Activated CD8-positive, alpha-beta memory T cell treated with anti-CD3 and anti-CD28 coated beads, Interleukin-2, amount 50 U/mL, for 1 hour (primary cell): ENCODE results near the gene WDR43.

Experiments used
- DNase-seq: peaks from one replicate; pipeline ENCODE4 v3.0.0-alpha.2; 2020; ENCODE audit errors: extremely low read depth

WDR43 gene

DNA sequence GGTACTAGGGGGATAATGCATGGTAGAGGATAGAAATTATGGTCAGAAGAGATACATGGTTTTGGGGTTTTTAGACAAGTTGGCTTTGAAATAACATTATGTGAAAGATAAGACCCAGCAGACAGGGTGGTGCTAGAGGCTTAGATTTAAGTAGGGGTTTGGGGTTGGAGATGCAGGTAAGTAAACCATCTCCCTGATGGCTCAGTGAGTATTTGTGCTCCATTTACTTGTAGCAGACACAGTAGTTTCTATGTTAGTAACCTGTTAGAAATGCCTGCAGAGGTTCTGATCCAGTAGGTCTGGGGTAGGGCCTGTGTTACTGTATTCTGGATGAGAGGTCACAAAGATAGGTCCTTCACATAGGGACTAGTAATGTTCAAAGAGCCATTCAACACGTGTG, 13.7 kb downstream of the WDR43 start:
- DNase-seq = no peak

DNA sequence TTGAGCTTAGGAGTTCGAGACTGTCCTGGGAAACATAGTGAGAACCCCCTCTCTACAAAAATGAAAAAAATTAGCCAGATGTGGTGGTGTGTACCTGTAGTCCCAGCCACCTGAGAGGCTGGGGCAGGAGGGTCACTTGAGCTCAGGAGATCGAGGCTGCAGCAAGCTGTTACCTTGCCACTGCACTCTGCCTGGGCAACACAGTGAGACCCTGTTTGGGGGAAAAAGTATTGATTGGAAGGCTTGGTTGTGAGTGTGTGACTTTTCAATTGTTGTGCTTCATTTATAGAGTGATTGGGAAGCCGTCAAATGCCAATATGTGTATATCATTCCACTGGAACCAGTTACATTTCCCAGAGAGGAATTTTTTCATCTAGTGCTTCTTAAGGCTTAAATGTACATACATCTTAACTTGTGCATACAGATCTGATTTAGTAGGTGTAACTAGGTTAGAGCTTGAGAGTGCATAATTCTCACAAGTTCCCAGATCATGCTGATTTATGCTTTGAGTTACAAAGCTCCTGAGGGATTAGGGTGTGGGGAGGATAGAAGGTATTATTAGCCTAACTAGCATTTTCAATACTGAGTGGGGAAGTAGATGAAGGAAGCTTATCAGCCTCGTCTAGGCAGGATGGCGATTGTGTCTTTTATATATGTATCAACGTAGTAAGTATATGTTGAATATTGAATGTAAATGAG, 15.3 kb downstream of the WDR43 start:
- DNase-seq = no peak

DNA sequence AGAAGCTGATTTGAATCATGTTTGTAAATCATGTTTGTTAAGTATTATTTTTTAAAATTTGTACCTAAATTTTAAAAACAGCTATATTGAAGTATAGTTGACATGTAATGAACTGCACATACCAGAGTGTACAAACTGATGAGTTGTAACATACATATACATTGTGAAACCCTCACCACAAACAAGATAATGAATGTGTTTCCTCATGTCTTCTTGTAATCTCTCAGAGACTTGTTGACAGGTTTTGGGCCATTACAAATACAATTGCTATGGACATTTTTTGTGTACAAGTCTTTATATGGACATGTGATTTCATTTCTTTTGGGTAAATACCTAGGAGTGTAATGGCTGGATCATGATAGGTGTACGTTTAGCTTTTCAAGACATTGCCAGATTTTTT, 21.5 kb downstream of the WDR43 start:
- no peak for DNase-seq

DNA sequence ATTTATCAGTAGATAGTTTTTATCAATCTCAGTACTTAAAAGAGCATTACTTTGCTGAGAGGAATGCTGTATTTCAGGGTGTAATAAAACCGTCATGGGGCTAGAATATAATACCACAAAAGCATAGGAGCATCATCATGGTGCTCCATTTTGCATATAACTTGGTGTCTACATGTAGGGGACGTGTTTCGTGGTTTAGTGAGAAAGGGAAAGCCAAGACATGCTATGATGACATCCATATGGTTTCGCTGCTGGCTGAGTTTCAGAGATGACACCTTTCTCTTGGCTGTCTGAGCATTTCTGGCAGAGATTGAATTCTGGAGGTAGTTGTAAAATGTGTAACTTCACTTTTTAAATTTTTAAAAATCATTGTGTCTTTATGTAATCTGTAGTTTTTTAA, 32.4 kb downstream of the WDR43 start:
- DNase-seq = no peak

DNA sequence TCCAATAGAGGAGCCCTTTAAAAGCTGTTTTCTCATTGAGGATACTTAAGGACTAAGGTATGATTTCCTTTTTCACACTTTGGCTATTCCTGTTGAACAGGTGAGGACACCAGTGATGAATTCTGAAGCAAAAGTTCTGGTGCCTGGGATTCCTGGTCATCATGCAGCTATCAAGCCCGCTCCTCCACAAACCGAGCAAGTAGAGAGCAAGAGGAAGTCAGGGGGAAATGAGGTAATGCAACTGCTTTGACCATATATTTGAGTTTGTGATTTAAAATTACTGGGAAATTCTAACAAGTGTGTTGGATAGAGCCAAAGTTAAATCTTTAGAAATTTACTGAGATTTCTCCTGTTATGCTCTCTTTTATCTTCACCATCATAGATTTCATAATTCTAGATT, 33.0 kb downstream of the WDR43 start:
- DNase-seq = no peak

DNA sequence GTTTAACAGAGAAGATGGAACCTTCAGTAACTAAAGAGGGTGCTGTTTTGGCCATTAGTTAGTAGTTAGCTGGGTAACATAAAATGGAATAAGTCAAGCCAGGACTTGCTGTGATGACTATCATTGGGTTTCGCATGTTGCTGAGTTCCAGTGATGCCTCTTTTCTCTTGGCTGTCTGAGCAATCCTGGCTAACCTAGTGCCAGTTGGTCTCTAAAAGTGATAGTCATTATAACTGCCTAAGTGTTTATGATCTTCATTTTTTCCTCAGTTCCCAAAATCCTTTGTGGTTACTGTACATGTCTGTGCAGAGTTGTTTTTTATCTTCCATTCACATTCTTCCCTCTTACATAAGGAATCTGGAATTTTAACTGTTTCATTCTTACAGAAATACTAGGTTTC, 33.4 kb downstream of the WDR43 start:
- DNase-seq = no peak

DNA sequence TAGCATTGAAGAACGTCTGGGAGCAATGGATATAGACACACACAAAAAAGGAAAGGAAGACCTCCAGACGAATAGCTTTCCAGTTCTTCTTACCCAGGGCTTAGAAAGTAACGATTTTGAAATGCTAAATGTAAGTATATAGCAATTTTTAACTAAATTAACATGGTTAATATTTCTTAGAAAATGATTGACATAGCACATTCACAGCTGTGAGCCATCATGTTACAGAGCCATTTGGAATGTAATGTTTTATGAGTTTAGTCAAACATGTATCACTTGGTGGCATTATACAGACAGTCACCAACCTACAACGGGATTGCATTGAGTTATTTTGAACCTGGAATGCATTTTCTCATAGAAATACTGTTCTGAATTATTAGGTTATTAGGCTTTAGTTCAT, 35.1 kb downstream of the WDR43 start:
- DNase-seq = no peak

DNA sequence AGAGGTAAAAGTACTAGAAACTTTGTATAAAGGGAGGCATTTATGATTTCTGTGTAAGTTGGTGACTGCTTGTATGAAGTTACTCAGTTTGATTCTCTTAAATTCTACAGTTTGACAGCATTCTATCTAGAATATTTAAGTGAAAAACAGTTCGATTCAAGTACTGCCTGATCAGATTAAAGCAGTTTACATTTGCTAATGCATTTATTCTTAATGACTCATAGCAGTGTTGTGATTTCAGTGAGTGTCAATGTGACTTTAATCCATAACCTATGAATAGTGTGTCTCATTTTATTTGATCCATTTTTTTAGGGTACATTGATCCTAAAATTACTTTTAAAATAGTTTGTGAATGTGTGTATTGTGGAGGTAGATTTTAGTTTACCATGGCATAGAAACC, 35.7 kb downstream of the WDR43 start:
- DNase-seq = no peak

DNA sequence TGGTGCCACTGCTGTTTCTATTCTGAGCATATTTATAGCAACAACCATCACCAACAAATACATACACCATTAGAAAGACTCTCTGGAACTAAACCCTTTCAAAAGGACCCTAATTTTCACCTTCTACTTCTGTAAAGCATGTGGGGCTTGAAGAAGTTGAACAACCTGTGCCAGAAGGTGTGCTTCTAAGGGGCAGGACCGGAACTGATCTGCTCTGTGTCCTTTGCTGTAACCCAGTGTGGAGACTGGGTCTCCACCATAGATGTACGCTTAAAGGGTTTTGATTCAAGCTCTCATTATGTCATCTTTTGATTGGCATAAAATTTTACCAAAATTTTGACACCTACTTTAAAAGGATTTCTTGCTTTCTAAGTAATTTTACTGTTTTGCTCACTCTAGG, 40.3 kb downstream of the WDR43 start:
- DNase-seq = no peak

DNA sequence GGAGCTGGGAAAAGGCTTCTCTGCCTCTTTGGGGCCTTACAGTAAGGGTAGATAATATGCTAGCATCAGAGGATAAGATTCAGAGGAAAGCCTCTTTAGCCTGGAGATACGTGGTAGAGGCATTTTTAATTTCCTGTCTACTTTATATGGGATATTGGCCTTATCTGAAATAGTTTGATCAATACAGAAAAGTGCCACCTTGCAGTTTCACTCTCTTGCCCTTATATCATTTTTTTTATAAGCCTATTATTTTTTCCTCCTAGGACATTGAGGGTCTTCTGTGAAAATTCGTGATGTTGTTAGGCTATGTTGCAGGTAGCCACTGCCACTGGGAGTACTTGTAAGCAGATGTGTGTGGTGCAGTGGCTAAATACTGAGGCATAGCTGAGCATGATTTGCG, 46.5 kb downstream of the WDR43 start:
- DNase-seq = no peak

DNA sequence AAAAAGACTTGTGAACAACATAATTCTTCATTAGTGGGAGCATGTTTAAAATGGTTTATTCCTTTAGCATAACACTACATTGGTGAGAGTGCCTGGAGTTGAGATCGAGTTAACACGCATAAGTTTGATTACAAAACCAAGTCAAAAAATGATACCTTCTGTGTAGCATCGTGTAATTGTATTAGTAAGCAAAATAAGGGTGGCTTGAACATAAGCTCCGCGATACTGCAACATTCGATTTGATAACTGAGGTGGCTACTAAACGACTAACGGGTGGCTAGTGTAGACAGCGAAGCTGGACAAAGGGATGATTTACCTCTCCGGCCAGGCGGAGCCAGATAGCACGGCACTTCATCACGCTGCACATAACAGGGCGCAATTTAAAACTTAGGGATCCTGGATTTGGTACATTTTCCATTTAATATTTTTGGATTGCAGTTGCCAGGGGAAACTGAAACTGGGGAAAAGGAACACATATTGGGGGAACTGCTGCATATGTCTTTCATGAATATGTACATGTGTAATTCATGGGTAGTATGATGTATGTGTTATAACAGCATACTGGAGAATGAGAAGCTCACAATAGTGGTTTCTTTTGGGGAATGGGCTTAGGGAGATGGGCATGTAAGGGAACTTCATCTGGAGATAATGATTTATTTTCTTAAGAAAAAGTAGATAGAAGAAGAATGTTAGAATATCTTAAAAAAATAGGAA, 50.2 kb downstream of the WDR43 start:
- no peak for DNase-seq

DNA sequence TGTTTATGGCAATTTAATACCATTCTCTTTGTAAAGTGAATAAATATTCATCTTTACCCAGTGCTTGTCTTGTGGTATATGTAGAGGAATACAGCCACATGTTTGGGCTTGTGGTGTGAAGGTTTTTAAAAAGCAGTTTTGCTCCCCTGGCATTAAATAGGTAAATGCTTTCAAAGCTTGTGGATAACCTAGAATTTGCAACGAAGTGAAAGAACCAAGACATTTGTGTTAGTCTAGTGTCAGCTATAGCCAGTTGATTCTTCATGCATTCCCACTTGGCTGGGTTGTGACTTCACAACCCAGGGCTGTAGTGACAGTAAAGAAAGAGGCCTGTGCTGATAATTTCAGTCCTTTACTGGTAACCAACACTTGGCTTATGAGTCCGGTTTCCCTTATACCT, 53.7 kb downstream of the WDR43 start:
- DNase-seq = no peak

DNA sequence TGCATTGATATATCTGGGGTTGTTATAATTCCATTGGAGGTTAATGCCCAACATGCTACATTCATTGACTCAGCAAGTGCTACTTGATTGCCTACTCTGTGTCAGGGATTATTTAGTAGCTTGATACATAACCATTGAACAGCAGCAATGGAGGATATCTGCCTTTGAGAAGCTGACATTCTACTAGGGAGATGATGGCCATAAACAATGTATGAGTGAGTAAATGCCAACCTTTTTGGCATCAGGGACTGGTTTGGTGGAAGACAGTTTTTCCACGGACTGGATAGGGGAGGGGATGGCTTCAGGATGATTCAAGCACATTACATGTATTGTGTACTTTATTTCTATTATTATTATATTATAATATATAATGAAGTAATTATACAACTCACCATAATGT, 54.7 kb downstream of the WDR43 start:
- DNase-seq = no peak

DNA sequence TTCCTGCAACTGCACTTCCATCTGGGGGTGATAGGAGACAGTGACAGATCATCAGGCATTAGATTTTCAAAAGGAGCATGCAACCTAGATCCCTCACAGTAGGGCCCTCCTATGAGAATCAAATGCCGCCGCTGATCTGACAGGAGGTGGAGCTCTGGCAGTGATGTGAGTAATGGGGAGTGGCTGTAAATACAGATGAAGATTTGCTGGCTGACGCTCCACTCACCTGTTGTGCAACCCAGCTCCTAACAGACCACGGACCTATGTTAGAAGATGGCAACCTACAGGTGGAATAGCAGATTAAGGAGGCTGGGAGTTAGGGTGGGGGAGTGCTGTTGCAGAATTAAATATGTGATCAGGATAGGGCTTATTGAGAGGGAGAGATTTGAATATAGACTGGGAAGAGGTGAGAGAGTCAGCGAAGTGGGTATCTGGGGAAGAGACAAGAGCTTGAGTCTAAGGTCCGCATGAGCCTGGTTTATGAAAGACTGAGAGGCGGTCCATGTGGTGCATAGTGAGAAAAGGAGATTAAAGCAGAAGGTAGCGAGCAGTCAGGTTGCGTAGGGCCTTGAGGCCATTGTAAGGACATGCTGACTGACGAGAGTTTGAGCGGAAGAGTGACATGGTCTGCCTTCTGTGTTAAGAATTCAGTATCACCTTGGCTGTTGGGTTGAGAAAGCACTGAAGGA, 55.3 kb downstream of the WDR43 start:
- DNase-seq = no peak

DNA sequence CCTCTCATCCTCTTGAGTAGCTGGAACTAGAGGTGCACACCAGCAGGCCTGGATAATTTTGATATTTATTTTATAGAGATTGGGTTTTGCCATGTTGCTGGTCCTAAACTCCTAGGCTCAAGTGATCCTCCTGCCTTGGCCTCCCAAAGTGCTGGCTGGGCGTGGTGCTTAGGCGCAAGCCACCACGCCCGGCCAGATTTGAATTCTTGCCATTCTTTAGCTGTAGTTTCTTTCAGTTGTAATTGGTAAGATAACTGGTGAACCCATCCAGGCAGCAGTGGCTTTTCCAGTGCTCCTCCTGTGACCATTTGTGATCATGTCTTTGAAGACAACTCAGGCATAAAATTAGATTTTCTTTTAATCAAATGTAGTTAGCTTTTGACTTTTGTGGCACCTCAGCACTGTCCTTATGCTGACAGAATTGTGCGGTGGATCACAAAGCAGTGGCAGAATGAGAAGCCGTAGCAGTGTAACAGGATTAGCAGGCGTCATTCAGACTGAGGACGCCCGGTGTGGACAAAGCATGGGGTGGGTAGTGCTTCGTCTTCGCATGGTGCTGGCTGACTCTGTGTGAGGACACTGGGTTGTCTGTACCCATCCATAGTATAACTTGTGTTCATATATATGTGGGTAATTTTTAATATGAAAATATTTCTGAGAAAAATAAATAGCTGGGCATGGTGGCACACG, 56.6 kb downstream of the WDR43 start:
- no peak for DNase-seq

DNA sequence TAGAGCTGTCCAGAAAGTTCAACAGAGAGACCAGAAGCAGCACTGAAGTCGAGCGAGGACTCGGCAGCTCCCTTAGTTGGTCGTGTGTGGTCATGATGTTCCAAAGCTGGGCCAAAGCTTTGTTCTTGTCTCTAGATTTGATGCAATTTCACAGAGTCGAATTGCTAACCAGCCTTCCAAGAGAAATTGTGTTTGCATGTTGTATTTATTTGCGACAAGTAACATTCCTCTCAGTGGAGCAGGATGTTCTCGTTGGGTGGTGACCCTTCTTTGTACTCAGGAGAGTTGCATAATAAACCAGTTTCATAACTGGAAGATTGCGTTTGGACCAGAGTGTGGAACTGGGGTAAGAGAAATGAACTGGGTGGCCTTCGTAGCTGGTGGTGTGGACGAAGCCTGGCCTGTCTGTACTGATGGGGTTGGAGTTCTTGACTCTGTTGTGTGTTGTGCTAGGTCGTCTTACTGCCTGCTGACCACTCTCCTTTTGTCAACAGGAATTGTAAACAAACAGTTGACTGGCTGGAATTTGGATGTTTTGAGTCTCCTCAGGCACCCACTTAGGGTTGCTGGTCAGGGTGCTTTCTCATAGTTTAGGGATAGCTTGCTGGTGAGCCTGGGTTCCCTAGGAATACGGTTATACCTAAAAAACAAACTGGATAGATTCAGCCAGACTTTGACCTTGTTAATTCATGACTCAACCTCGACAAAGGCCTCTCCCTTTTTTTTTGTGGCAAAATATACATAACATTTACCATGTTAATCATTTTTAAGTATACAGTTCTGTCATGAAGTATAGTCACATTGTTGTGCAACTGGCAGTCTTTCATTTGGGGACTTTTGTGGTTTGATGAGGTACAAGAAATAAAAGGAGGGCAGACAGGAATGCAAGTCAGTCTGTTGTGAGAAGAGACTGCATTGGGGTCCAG, 57.7 kb downstream of the WDR43 start:
- no peak for DNase-seq

DNA sequence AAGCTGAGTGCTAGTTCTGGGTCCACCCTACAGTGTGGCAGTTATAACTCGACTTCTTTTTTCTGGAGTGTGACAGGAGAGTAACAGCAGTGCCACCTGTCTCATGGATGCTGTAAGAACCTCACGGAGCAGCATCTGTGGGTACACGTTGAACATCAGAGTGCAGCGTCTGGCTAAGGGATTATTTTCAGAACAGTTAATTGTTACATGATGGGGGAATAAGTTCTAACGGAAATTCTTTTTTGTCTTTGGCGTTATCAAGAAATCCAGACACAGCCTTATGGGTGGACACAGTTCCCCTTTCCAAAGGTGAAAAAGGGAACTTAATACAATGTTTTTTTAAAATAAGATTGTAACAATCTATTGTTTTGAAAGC, 58.4 kb downstream of the WDR43 start:
- DNase-seq = no peak

DNA sequence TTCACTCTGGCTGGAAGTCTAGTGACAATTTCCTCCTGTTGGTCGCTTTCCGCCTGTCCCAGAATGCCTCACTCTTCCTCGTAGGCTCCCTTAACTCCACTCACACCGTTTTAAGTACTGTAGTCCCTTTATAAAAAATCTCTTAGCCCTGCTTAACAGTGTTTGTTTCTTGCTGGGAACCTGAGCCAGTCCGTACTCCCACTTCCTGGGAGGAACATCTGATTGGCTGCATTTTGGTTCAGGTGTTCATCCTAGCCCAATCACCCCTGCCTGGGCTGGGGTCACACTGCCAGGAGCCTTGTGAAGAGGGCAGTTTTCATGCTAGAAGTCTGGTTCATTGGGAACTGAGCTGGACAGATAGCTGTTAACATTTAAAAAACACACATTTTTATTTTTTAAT, 61.0 kb downstream of the WDR43 start:
- no peak for DNase-seq

DNA sequence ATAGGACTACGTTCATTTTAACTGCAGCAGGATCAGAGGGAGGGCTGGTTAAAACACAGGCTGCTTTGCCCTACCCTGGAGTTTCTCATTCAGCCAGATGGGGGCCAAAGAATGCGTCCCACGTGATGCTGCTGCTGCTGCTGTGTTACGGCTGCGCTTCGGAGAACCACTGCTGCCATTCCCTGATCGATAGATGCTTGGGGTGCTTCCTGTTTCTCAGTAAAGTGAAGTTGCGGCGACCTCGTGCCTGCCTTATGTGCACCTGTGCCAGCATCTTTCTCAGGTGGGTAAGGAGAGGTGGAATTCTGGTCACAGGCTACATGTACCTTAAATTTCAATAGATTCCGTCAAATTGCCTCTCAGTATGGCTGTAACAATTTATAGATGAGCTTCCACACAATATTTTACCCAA, 62.0 kb downstream of the WDR43 start:
- DNase-seq = peak; percentile 23

DNA sequence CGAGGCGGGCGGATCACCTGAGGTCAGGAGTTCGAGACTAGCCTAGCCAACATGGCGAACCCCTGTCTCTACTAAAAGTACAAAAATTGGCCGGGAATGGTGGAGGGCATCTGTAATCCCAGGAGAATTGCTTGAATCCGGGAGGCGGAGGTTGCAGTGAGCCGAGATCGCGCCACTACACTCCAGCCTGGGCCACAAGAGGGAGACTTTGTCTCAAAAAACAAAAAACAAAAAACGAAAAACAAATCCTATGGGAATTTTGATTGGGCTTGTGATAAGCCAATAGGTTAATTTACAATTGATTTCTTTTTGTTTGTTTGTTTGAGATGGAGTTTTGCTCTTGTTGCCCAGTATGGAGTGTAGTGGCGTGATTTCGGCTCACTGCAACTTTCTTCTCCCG, 62.4 kb downstream of the WDR43 start:
- DNase-seq = no peak

DNA sequence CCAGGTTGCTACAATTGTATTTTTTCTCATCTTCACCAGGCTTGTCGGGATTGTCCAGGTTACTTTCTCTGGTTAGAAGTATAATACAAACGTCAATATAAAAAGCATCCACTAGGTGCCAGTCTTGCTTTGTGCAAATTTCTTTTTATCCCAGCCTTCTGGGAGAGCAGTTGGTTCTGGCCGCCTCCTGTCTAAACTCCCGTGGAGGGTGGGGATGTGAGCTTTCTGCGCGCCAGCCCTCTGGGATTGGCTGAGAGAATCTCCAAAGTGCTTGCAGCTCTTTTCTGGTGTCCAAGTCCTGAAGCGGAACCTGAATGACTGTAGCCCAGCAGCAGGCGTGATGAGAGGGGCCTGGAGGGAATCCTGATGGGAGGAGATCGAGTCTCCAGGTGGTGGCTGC, 64.2 kb downstream of the WDR43 start:
- DNase-seq = no peak

DNA sequence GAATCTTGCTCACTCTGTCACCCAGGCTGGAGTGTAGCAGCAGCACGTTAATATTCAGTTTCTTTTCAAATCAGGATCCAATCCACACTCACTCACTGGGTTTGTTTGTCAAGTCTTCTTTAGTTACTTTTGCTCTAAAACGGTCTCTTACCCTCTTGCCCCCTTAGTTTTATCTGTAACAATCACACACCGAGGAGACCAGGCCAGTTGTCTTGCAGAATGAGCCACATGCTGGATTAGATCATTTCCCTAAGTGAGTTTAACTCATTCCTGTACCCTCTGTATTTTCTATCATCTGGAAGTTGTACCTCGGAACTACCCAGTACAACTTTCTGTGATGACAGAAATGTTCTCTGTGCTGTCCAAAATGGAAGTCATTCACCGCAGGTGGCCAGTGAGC, 65.9 kb downstream of the WDR43 start:
- no peak for DNase-seq
